Measurements from ENCODE around the gene ANKRD52. TPM values are rescaled to one million over a fixed set of nuclear protein-coding genes. Genes with fewer than 3 reads are reported as not detected.
A peak's percentile ranks its signal among the peaks of the same experiment; 100 is the strongest.

The ANKRD52 gene
- total RNA-seq, 1 experiment from 2014 or later = 26.3 TPM

DNA sequence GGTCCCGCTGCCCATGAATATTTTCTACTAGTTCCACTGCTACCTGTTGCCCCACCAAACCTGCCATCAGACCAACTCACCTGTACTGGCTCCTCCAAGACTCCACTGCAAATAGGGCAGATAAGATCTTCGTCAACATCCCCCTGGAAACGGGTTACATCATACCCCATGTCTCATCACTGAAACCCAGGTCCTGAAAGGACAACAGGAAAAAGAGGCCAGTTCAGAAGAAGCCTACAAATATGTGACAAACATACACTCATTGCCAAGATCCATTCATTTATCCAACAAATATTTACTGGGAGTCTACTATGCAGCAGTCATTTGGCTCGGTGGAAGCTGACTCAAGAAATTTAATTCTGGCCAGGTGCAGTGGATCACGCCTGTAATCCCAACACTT is 44.3 kb downstream of the ANKRD52 start:
- DNase-seq (ENCODE audit: low read depth) = no peak

DNA sequence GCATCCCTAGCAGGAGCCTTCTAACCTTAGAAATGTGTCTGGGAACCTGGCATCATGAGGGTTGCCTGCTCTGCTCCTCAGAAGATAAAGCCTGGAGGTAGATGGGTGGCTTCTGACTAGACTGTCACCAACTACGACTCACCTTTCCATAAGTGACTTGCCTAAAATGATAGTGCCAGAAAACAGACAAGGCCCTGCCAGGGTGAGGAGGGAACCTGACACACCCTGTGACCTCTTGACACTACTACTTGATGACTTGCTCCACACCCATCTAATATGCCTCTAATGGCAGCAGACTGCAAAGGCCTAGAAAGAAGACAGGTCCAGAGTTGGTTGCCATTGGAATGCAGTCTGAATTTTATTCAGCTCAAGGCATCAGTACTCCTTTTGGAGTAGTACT is 45.8 kb downstream of the ANKRD52 start:
- no peak for DNase-seq (ENCODE audit: low read depth)

DNA sequence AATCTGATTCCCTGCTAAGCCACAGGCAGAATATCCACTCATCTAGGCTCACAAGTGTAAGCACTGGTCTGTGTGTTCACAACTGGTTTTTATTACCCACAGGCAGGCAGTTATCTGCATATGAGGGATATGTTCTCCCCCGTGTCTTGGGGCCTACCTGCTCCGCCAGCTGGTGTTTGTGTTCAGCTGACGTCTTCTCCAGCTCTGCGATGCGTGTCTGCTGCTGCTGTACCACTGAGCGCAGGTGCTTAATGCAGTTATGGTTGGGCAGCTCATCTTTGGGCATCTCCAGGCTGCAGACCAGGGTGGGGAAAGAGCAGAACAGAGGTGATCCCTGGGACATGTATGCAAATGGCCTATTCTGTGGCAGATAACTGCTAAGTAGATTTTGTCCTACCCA is 50.2 kb downstream of the ANKRD52 start:
- no peak for DNase-seq (ENCODE audit: low read depth)

DNA sequence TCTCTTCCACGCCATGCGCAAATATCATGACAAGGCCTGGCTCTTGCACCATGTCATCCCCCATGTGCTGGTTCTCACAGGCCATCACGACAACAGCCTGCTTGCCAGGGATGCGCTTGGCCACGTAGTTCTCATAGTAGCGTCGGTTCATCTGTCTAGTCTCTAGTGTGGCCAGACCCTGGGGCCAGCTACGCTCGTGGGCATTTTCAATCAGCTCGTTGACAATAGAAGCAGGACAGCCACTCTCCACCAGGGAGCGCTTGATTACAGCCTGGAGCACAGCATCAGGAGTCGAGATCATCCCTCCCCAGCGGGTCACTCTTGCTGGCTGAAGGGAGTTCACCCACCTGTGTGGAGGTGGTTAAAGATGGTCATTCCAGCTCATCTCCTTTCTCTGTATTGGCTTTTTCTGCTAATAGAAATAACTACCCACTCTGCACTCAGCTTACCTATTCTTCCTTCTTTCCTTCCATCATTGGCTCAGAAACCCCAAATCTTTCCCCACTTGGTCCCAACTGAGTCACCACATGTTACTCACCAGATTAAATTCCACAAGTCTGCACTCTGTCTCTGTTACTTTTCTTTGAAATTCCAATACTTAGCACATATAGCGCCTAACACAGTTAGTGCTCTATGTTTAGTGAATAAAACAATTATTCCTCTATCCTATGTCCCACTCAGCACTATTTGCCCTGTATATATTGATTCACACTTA is 51.6 kb downstream of the ANKRD52 start:
- DNase-seq (ENCODE audit: low read depth) = peak; percentile 42

DNA sequence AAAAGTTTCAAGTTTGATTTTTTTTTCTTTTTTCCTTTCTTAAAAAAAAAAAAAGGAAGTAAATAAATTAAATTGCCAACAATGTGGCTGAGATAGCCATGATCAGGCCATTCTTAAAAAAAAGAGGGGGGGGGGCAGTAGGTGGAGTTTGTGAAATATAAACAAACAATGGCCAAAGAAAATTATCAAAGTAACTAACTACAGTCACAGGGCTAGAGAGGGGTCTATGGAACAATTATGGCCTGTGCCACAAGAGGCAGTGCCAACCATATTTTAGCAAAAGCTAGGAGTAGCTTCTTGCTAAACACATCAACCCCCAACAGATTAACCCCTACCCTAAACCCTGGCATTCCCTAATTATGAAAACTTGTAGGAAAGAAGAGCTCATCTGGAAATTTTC is 52.7 kb downstream of the ANKRD52 start:
- DNase-seq (ENCODE audit: low read depth) = no peak

DNA sequence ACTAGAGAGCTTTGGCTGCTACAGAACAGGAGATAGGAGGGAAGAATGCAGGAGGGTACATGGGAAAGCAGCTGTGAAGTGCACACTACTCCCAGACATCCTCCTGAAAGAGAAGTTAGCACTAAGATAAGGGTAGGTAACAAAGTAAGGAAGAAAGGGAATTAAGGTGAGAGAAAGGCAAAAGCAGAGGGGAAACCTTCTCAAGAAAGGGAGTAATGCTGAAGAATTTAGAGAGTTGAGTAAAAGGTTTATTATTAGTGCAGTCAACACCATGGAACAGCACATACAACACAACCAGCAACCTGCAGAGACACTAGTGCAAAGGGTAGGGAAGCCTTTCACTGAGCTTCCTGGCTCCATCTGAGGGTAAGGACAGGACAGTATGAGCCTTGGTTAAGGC is 53.9 kb downstream of the ANKRD52 start:
- no peak for DNase-seq (ENCODE audit: low read depth)

DNA sequence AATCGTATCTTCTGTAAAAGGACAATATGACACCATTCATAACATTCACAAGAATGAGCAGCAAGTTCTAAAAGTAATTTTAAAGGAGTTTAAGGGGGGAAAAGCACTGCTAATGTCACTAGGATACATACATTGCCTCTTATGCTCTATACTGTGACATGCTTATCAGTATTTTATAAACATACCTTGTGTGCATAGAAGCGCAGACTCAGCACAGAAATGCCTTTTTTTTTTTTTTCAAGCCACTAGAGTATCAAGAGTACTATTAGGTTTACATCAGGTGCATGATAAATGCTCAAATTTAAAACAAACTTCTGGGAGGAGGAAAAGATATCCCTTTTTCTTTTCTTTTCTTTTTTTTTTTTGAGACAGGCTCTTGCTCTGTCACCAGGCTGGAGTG is 55.3 kb downstream of the ANKRD52 start:
- DNase-seq (ENCODE audit: low read depth) = no peak

DNA sequence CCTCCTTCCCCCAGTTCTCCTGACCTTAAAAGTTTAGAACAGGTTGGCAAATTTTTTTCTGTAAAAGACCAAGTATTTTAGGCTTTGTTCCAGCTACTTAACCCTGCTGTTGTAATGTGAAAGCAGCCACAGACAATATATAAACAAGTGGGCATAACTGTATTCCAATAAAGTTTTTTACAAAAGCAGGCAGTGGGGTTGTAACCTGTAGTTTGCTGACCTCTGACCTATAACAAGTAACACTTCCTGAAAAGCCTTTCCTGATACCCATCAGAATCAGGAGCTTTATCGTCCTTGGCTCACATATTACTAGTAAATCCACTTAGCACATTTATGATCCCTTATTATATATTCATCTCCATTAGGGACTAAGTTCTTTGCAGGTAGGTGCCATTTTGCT is 55.8 kb downstream of the ANKRD52 start:
- no peak for DNase-seq (ENCODE audit: low read depth)

DNA sequence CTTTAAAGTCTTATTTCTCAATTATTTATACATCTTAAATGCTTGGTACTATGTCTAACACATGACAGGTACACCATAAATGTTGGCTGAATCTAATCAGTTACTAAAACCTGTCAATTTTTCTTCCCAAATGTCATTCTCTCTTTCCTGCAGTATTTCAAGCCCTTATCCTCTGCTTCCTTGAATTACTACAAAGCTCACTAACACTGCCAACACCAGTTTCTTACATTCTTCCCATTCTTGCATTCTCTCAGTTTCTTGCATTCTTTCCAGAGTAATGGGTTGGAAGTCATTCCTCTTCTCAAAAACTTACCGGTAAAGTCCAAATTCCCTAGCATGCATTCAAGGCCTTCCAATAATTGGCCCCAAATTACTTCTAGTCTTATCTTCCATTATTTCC is 59.3 kb downstream of the ANKRD52 start:
- no peak for DNase-seq (ENCODE audit: low read depth)

DNA sequence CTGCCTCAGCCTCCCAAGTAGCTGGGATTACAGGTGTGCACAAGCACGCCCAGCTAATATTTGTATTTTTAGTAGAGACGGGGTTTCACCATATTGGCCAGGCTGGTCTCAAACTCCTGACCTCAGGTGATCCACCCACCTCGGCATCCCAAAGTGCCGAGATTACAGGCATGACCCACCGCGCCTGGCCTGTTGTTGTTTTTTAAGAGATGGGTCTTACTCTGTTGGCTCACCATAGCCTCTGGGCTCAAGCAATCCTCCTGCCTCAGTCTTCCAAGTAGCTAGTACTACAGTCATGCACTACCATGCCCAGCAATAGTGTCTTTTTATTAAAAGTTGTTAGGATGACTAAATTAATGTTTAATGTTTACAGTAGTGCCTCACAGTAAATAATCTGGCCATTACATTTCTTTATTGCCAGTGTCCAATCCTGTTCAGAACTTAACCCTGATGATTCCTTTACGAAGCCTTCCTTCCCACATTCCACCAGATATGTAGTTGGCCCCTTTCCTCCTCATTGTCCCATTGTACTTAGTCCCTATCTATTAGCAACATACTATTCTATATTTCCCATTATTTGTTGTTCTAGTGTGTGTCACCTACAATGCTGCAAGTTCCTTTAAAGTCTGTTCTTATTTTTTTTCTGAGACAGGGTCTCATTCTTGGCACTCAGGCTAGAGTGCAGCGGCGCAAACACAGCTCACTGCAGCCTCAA is 60.1 kb downstream of the ANKRD52 start:
- no peak for DNase-seq (ENCODE audit: low read depth)

DNA sequence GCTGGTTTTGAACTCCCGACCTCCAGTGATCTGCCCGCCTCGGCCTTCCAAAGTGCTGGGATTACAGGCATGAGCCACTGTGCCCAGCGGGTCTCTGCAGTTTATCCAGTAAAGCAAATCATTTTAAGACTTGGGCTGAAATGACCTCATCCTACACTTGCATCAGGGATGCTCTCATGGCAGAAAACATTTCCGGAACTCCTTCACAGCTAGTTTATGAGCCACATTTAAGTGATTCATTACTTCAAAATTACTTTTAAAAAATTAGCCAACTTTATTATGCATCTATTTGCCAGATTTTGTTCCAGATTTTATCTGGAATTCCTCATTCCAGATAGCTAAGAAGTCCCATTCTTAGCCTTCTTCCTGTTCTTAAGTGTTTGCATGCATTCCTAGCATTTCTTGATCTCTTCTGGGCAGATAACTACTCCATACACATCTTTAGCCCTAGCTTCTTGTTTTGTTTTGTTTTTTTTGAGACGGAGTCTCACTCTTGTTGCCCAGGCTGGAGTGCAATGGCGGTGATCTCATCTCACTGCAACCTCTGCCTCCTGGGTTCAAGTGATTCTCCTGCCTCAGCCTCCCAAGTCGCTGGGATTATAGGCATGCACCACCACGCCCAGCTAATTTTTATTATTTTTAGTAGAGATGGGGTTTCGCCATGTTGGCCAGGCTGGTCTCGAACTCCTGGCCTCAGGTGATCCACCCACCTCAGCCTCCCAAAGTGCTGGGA is 61.2 kb downstream of the ANKRD52 start:
- peak; percentile 89 for DNase-seq (ENCODE audit: low read depth)

DNA sequence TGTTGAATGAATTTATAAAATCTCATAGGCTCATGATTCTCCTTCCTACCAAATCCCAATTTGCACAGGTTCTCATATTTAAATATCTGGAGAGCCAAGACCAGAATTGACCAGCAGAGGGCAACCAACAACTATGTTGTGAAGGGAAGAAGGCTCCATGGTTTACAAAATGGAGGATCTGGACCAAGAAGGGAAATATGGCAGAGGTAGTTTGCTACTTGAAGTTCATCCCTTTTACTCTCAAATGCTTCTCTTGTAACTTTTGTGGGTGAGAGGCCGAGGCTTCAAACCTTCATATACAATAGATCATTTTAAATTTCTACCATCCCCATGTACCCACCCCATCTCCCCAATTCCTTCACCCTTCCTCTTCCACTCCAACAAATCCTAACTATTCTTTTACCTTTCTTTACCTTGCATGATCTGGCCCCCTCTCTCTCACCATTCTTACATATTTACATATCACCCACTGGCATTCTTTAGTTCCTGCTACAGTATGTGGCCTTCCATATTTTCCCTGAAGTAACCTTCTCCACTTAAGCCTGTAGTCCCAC is 65.1 kb downstream of the ANKRD52 start:
- peak; percentile 69 for DNase-seq (ENCODE audit: low read depth)

DNA sequence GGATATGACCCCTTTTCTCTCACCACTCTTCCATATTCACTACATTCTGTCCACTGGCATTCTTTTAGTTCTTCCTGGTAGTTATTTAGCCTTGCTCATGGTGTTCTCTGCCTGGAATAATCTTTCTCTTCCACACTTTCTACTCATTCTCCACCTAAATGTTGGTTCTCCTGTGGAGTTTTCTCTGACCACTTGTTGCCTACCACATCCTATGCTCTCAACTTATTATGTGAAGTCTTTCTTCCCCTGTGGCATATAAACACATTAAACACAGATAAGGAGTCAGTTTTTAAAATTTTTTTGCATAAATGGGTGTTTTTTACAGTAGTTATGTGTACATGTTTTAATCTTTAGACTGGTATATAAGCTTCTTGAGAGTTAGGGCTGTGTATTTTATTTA is 65.6 kb downstream of the ANKRD52 start:
- no peak for DNase-seq (ENCODE audit: low read depth)

DNA sequence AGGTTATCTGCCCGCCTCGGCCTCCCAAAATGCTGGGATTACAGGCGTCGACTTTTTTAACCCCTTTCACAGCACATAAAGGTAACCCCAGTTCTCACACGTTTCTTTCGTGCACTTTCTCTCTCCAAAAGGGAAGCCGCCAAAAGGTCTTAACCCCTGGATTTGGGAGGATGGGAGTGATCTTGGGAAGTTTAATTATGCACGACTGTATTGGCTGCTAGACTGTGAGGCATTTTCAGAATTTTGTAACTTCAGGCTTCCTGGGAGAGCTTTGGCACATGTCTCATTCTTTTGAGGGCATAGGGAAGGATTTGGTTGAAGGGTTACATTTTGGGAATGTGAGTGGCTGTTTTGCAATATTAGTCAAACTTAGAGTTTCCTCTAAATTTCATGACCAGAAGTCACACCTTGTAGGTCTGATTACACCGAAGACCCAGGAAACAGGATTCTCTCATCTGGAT is 67.5 kb downstream of the ANKRD52 start:
- DNase-seq (ENCODE audit: low read depth) = no peak

DNA sequence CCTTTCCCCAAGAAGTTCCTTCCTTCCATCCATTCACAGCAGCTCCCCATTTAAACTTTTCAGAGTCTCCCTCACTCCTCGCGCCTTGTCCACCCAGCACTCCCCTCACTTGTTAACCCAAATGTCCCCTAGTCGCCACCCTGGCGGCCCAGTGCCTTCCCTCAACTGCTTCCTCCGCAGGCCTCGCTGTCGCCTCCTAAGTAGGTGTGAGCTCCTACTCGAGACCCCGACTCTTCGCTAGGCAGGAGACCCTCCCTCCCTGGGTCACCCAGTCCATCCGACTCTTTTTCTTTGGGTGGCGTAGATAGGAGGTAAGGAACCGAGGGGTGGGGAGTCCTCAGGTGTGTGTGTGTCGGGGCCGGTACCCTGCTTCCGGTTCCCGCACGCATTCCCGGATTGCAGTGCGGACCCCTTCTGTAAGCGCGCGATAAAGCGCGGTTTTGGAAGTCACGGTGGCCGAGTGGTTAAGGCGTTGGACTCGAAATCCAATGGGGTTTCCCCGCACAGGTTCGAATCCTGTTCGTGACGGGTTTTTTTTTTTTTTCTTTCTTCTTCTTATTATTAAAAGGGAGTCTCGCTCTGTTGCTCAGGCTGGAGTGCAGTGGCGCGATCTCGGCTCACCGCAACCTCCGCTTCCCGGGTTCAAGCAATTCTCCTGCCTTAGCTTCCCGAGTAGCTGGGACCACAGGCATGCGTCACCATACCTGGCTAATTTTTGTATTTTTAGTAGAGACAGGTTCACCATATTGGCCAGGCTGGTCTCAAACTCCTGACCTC is 68.1 kb downstream of the ANKRD52 start:
- peak; percentile 94 for DNase-seq (ENCODE audit: low read depth)

DNA sequence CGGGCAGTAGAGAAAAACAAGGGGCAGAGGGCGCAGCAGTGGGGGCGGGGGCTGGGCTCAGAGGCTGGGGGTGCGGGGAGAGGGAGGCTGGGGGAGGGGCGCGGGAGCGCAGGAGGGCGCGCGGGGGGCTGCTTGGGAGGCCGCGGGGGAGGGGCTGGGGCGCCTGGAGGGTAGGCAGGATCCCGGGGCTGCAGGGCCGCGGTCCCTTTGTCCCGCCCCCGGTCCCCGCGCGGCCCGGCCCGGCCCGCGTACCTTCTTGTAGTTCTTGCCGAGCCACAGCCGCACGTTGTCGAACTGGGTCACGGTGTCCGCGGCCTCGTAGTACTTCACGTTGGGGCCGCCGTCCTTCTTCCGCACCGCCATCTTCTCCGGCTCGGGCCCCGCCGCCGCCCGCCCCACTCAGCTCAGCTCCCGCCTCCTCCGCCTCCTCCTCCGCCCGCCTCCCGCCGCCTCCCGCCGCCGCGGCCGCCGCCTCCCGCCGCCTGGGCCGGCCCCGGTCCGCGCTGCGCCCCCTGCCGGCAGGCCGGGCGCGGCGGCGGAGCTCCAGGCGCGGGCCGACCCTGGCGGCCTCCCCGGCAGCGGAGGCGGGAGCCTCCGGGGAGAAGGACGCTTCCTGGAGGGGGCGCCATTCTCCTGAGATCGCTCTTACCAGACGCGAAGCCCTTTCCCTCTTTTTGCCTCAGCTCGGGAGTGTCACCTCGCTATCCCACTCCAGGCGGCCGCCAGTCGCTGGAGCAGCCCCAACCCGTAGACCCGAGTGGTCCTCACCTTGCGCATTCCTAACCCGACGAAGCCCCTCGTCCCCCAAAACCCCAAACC is 68.9 kb downstream of the ANKRD52 start, which contains the start of gene SMARCC2:
Gene SMARCC2 (minus strand): TSS at position 385 of the 819 bp plus-strand sequence. CDS start 22 bp downstream, at position 363.
- DNase-seq (ENCODE audit: low read depth) = peak; percentile 82

DNA sequence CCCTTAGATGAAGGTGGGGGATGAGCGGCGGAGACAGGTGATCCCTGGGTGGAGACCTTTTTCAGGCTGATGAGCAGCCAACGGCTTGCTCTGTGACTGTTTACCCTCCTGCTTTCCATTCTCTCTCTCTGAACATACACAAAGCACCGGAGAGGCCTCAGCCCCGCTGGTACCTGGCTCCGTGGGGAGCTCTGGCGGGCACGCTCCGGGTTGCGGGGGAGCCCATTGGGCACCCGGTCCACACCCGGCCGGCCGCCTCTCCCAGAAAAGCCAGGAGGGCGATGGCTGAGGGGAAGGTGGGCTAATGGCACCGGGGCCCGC is 69.4 kb downstream of the ANKRD52 start:
- no peak for DNase-seq (ENCODE audit: low read depth)

DNA sequence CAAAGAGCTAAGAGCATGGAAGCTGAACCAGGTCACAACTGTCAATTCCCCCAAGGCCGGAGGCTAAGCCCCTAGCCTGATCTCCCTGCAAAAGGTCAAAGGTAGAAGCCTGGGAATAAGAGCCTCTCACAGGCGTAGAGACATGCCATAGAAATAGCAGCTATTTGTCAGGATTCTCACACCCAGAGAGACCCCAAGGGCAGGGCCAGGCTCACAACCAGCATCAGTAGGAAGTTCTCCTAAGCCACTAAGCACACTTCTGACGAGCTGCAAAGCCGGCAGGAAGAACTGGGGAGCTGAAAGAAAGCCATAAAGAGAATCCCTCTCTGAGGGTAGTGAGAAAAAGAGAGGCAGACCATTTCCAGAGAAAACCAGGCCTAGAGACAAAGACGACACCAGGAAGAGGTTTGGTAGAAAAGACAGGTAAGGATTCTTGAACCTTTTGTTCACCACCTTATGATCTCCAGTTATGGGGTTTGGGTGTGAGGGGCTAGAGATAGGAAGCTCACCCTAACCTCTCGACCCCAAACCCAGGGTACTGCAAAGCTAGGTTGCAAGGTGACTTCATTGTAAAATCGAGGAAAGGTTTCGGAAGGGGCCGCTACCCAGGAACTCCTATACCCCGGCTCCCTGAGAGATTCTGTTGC is 69.9 kb downstream of the ANKRD52 start:
- DNase-seq (ENCODE audit: low read depth) = no peak

Measured in HT1080 (cell line).